SH-SY5Y (cell line): ENCODE results near the gene ANKS4B.

Experiments
- GATA2 ChIP-seq: IDR thresholded peaks from 2 replicates; pipeline ENCODE4 v1.6.1; 2011; ENCODE audit warnings: mild to moderate bottlenecking, low read depth, low read length
- GATA3 ChIP-seq: IDR thresholded peaks from 2 replicates; pipeline ENCODE4 v1.6.1; 2011; ENCODE audit warnings: low read depth, mild to moderate bottlenecking, low read length, moderate library complexity

DNA sequence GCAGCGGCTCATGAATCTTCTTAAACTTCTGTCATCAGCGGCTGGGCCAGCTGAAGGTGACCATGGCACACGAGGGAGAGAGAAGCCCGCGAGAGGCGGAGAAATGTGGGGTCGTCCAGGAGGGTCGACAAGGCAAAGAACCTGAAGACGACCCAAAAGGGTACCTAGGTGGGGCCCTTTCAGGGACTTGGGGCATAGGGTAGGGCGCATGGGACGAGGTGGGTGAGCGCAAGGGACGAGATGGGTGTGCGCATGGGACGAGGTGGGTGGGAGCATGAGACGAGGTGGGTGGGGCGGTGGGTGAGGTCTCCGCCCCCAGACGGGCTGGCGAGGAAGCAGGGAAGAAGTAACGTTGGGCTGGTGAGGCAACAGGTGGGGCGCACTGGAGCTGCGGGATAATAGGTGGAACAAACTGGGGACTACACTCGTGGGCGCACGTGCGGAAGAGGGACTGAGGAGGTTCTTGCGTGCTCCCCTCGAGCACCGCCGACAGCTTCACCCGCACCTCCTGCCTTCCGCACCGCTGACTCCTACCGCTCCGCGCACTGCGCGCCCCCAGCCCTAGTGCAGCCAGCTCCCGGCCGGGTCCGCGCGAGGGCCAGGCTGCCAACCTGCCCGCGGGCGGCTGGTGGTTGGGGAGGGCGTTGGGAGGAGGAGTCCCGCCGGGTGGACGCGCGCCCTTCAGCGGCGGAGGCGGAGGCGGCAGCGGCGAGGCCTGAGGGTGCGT is 67.8 kb downstream of the ANKS4B start:
- TF ChIP-seq GATA2 (no peak), GATA3 (no peak)
